Right ventricle myocardium superior (tissue), 1 donor: Measurements from ENCODE around the gene EPN1. TPM values are rescaled to one million over a fixed set of nuclear protein-coding genes. Genes with fewer than 3 reads are reported as not detected.

Experiments used
- ATAC-seq: fragments of 200-7000 bp; cut with Tn5 transposase; one replicate; pipeline ENCODE4 v1.9.1; 2020; ENCODE audit warnings: mild to moderate bottlenecking; ENCODE audit not compliant: poor library complexity
- DNase-seq: peaks from one replicate; pipeline ENCODE4 v3.0.0-alpha.2; 2020
- intact Hi-C: fragments of 100-400 bp; cut with DNase I; formaldehyde crosslinking; loops from one replicate; pipeline ENCODE4 v1.11.2; 2022
- total RNA-seq: library from RNA; stranded (reverse); fragmentation: NEBNext Ultra II Directional; extraction: Animal tissue kit (Norgen Biotek cat#: 25700); gene quantifications from one replicate; pipeline ENCODE4 v1.2.1, GENCODE V29; 2021
- donor health status: DM: no; HTN: yes; CAD: no; lungs with severe emphysema.

Gene EPN1
- total RNA-seq, 1 donor from 2014 or later = 223 TPM

GRCh38 chr19:55655648-55656040, 19.4 kb upstream of the EPN1 start:
- intact Hi-C loops = no loop called here
- ATAC-seq = no peak
- no peak for DNase-seq

GRCh38 chr19:55656552-55656951, 18.5 kb upstream of the EPN1 start:
- no peak for DNase-seq
- no peak for ATAC-seq
- intact Hi-C loops = no loop called here

GRCh38 chr19:55656988-55657747, 17.9 kb upstream of the EPN1 start:
- DNase-seq (no peak), ATAC-seq (no peak)
- intact Hi-C loops = no loop called here

GRCh38 chr19:55658846-55659459, 16.1 kb upstream of the EPN1 start:
- intact Hi-C loops = no loop called here
- no peak for ATAC-seq
- no peak for DNase-seq

GRCh38 chr19:55659822-55660221, 15.2 kb upstream of the EPN1 start:
- ATAC-seq (no peak), DNase-seq (no peak)
- intact Hi-C loops = no loop called here

GRCh38 chr19:55660404-55660803, 14.6 kb upstream of the EPN1 start:
- intact Hi-C loops = no loop called here
- DNase-seq = no peak
- no peak for ATAC-seq

- DNase-seq (no peak), ATAC-seq (no peak)
Measured at GRCh38 chr19:55660991-55661390, 14.0 kb upstream of the EPN1 start.

GRCh38 chr19:55661826-55662225, 13.2 kb upstream of the EPN1 start:
- intact Hi-C loops = no loop called here
- ATAC-seq (no peak), DNase-seq (no peak)

More at GRCh38 chr19:55660991-55661390, 14.0 kb upstream of the EPN1 start:
- intact Hi-C loops = no loop called here

GRCh38 chr19:55663846-55664536, 11.0 kb upstream of the EPN1 start:
- intact Hi-C loops = no loop called here
- DNase-seq (no peak), ATAC-seq (no peak)

- no peak for ATAC-seq
- intact Hi-C loops = no loop called here
Measured at GRCh38 chr19:55666343-55667005, 8.6 kb upstream of the EPN1 start.

GRCh38 chr19:55667006-55667381, 8.0 kb upstream of the EPN1 start:
- no peak for ATAC-seq
- DNase-seq = no peak
- intact Hi-C loops = no loop called here

More at GRCh38 chr19:55666343-55667005, 8.6 kb upstream of the EPN1 start:
- DNase-seq = no peak

GRCh38 chr19:55667511-55667910, 7.5 kb upstream of the EPN1 start:
- intact Hi-C loops = no loop called here
- ATAC-seq = no peak
- DNase-seq = no peak

- ATAC-seq = no peak
- intact Hi-C loops = no loop called here
- no peak for DNase-seq
Measured at GRCh38 chr19:55667958-55668357, 7.1 kb upstream of the EPN1 start.

GRCh38 chr19:55668603-55669348, 6.2 kb upstream of the EPN1 start:
- ATAC-seq = no peak
- intact Hi-C loops = no loop called here
- no peak for DNase-seq

GRCh38 chr19:55669418-55670279, 5.4 kb upstream of the EPN1 start:
- intact Hi-C loops = no loop called here
- no peak for DNase-seq
- ATAC-seq = no peak

GRCh38 chr19:55670280-55671053, 4.6 kb upstream of the EPN1 start:
- no peak for DNase-seq
- no peak for ATAC-seq
- intact Hi-C loops = no loop called here

- DNase-seq (no peak), ATAC-seq (no peak)
- intact Hi-C loops = no loop called here
Measured at GRCh38 chr19:55671054-55671378, 4.0 kb upstream of the EPN1 start.
